ENCODE results near the gene HMCN2. TPM values are rescaled to one million over a fixed set of nuclear protein-coding genes. Genes with fewer than 3 reads are reported as not detected.
"Not testable (repeated sequence)": the region's sequence is repeated elsewhere in the genome, so short reads cannot be mapped to it uniquely, and the experiment has no call there.

HMCN2 gene
- total and polyA plus RNA-seq, 2 donors (not counting 1 experiment from before 2014, with no cell fraction given): 0.01 TPM; not detected in 1

- ChIA-PET CTCF (interaction anchor here (0.8 to 1.6 kb wide), 2 partner anchors 8 to 9 kb away, joined by 4 to 6 read pairs; no protein-coding TSS in a partner anchor), POLR2A (interaction anchor here (0.6 kb wide), 1 partner anchor 248 kb away, joined by 3 read pairs; no protein-coding TSS in a partner anchor)
- intact Hi-C loops (cut with micrococcal nuclease): no loop called here
- Histone ChIP-seq H3K9me3 (ENCODE audit: control extremely low read depth in 1 of 3, control insufficient read depth in 2 of 3, insufficient read depth in 1 of 3, low read length in 2 of 3) (peaks cover 0 to 8% (median 0%) of the 10 kb centered on the region in 3 donors), H3K27me3 (replicated peaks in 1 of 4; ENCODE audit: control extremely low read depth in 1 of 4, control insufficient read depth in 3 of 4, insufficient read depth in 4 of 4, low read length in 3 of 4) (peaks cover 0 to 13% (median 5%) of the 10 kb centered on the region in 4 experiments), H3K79me2 (ENCODE audit: control insufficient read depth, insufficient read depth, low read length) (no peaks in the 10 kb centered on the region), H3K9ac (ENCODE audit: low read length) (no peak overlapping the region), H3K4me3 (ENCODE audit: control extremely low read depth in 1 of 5, extremely low read depth in 1 of 5, insufficient read depth in 1 of 5, low read depth in 2 of 5, low read length in 4 of 5) (no peak overlapping the region), H4K20me1 (ENCODE audit: control insufficient read depth, insufficient read depth, low read length, poor library complexity, severe bottlenecking) (no peaks in the 10 kb centered on the region), H3K4me2 (replicated peaks; ENCODE audit: low read depth, low read length, poor library complexity, severe bottlenecking) (no peak overlapping the region), H2AFZ (ENCODE audit: insufficient read depth, low read depth, low read length, poor library complexity, severe bottlenecking) (no peak overlapping the region), H3K36me3 (replicated peaks in 1 of 2; ENCODE audit: control extremely low read depth in 1 of 2, control insufficient read depth in 1 of 2, extremely low read depth in 1 of 2, insufficient read depth in 2 of 2, low read length in 1 of 2) (no peaks in the 10 kb centered on the region), H3K27ac (ENCODE audit: low read length in 2 of 2) (no peak overlapping the region), H3K4me1 (ENCODE audit: control insufficient read depth in 2 of 2, insufficient read depth in 2 of 2, low read length in 2 of 2) (no peaks in the 10 kb centered on the region)
- DNase-seq (no peak), ATAC-seq (ENCODE audit: low read depth) (no peak)
- Mint-ChIP-seq H3K27me3 (peaks cover 53% of the 10 kb centered on the region), H3K4me1 (no peaks in the 10 kb centered on the region), H3K9me3 (ENCODE audit: insufficient read depth) (no peaks in the 10 kb centered on the region), H3K27ac (no peak overlapping the region), H3K4me3 (no peak overlapping the region)
- TF ChIP-seq EZH2 (IDR thresholded peaks at IDR 0.05; ENCODE audit: borderline replicate concordance, insufficient read depth, low read depth, low read length, poor library complexity, severe bottlenecking) (no peak), CTCF (IDR thresholded peaks at IDR 0.05) (no peak)
- 79% methylated on average over 2 of the region's 5 CpGs for WGBS (ENCODE audit: insufficient coverage)
Observed at GRCh38 chr9:130255631-130256134, 9.9 kb upstream of the HMCN2 start.

GRCh38 chr9:130256644-130257043 is 8.9 kb upstream of the HMCN2 start:
- H3K4me1 Mint-ChIP-seq: no peaks in the 10 kb centered on the region
- no peak overlapping the region for H3K4me3 Mint-ChIP-seq
- no peaks in the 10 kb centered on the region for H3K9me3 Mint-ChIP-seq (ENCODE audit: insufficient read depth)
- Histone ChIP-seq H3K36me3 (replicated peaks in 1 of 2; ENCODE audit: control extremely low read depth in 1 of 2, control insufficient read depth in 1 of 2, extremely low read depth in 1 of 2, insufficient read depth in 2 of 2, low read length in 1 of 2) (no peaks in the 10 kb centered on the region), H4K20me1 (ENCODE audit: control insufficient read depth, insufficient read depth, low read length, poor library complexity, severe bottlenecking) (no peaks in the 10 kb centered on the region), H3K79me2 (ENCODE audit: control insufficient read depth, insufficient read depth, low read length) (no peaks in the 10 kb centered on the region), H2AFZ (ENCODE audit: insufficient read depth, low read depth, low read length, poor library complexity, severe bottlenecking) (no peak overlapping the region), H3K4me2 (replicated peaks; ENCODE audit: low read depth, low read length, poor library complexity, severe bottlenecking) (no peak overlapping the region), H3K4me1 (ENCODE audit: control insufficient read depth in 2 of 2, insufficient read depth in 2 of 2, low read length in 2 of 2) (no peaks in the 10 kb centered on the region), H3K9ac (ENCODE audit: low read length) (no peak overlapping the region), H3K27ac (ENCODE audit: low read length in 2 of 2) (no peak overlapping the region), H3K27me3 (replicated peaks in 1 of 4; ENCODE audit: control extremely low read depth in 1 of 4, control insufficient read depth in 3 of 4, insufficient read depth in 4 of 4, low read length in 3 of 4) (peaks cover 0 to 18% (median 4%) of the 10 kb centered on the region in 4 experiments), H3K9me3 (ENCODE audit: control extremely low read depth in 1 of 3, control insufficient read depth in 2 of 3, insufficient read depth in 1 of 3, low read length in 2 of 3) (peaks cover 0 to 8% (median 0%) of the 10 kb centered on the region in 3 donors), H3K4me3 (ENCODE audit: control extremely low read depth in 1 of 5, extremely low read depth in 1 of 5, insufficient read depth in 1 of 5, low read depth in 2 of 5, low read length in 4 of 5) (no peak overlapping the region)
- intact Hi-C loops (cut with micrococcal nuclease): no loop called here
- ChIA-PET CTCF (no interaction called here), POLR2A (no interaction called here)
- no peak for TF ChIP-seq CTCF (IDR thresholded peaks at IDR 0.05)
- no peak for TF ChIP-seq EZH2 (IDR thresholded peaks at IDR 0.05; ENCODE audit: borderline replicate concordance, insufficient read depth, low read depth, low read length, poor library complexity, severe bottlenecking)
- H3K27ac Mint-ChIP-seq: no peak overlapping the region
- DNase-seq (no peak), ATAC-seq (ENCODE audit: low read depth) (no peak)
- peaks cover 45% of the 10 kb centered on the region for H3K27me3 Mint-ChIP-seq
- no CpG with 5 or more reads among the region's 2 CpGs for WGBS (ENCODE audit: insufficient coverage)

- H3K4me2 ChIP-seq (replicated peaks; ENCODE audit: low read depth, low read length, poor library complexity, severe bottlenecking); POLR2A ChIA-PET; H3K4me1 ChIP-seq (ENCODE audit: control insufficient read depth in 2 of 2, insufficient read depth in 2 of 2, low read length in 2 of 2); H3K4me3 ChIP-seq (ENCODE audit: control extremely low read depth in 1 of 5, extremely low read depth in 1 of 5, insufficient read depth in 1 of 5, low read depth in 2 of 5, low read length in 4 of 5); H3K4me1 Mint-ChIP-seq; intact Hi-C loops (cut with micrococcal nuclease); H3K27ac ChIP-seq (ENCODE audit: low read length in 2 of 2); H4K20me1 ChIP-seq (ENCODE audit: control insufficient read depth, insufficient read depth, low read length, poor library complexity, severe bottlenecking); ATAC-seq (ENCODE audit: low read depth); H3K4me3 Mint-ChIP-seq; H3K9me3 ChIP-seq (ENCODE audit: control extremely low read depth in 1 of 3, control insufficient read depth in 2 of 3, insufficient read depth in 1 of 3, low read length in 2 of 3); H3K36me3 ChIP-seq (replicated peaks in 1 of 2; ENCODE audit: control extremely low read depth in 1 of 2, control insufficient read depth in 1 of 2, extremely low read depth in 1 of 2, insufficient read depth in 2 of 2, low read length in 1 of 2); DNase-seq; H3K27ac Mint-ChIP-seq; H3K9ac ChIP-seq (ENCODE audit: low read length); H3K9me3 Mint-ChIP-seq (ENCODE audit: insufficient read depth); H3K79me2 ChIP-seq (ENCODE audit: control insufficient read depth, insufficient read depth, low read length); H2AFZ ChIP-seq (ENCODE audit: insufficient read depth, low read depth, low read length, poor library complexity, severe bottlenecking): not testable (repeated sequence)
- H3K27me3 ChIP-seq (replicated peaks in 1 of 4; ENCODE audit: control extremely low read depth in 1 of 4, control insufficient read depth in 3 of 4, insufficient read depth in 4 of 4, low read length in 3 of 4): peaks cover 0 to 23% (median 5%) of the 10 kb centered on the region in 4 experiments
- CTCF ChIA-PET: interaction anchor here (0.6 kb wide), 1 partner anchor 151 kb away, joined by 3 read pairs; no protein-coding TSS in a partner anchor
- H3K27me3 Mint-ChIP-seq: peaks cover 46% of the 10 kb centered on the region
- WGBS (ENCODE audit: insufficient coverage): 86% methylated on average over 5 of the region's 7 CpGs
Observed at GRCh38 chr9:130258137-130258536, 7.4 kb upstream of the HMCN2 start.
